Fibroblast of skin of back (primary cell): ENCODE measurements around the gene CHGA.

ENCODE experiments used
- DNase-seq: peaks from one replicate; pipeline ENCODE4 v3.0.0-alpha.2; 2013

Gene CHGA

GRCh38 chr14:92931681-92932447, 8.9 kb downstream of the CHGA start:
- no peak for DNase-seq

- DNase-seq, result no peak
These were observed 9.8 kb downstream of the CHGA start for GRCh38 chr14:92932448-92933395.

- DNase-seq, result no peak
These were observed 10.5 kb downstream of the CHGA start for GRCh38 chr14:92933481-92933880.

GRCh38 chr14:92934196-92935085, 11.5 kb downstream of the CHGA start:
- DNase-seq, result no peak

- DNase-seq, result no peak
These were observed 12.5 kb downstream of the CHGA start for GRCh38 chr14:92935446-92935845.

GRCh38 chr14:92936085-92936484, 13.1 kb downstream of the CHGA start:
- no peak for DNase-seq

- DNase-seq, result no peak
These were observed 14.3 kb downstream of the CHGA start for GRCh38 chr14:92937051-92937937.

GRCh38 chr14:92938235-92938875, 15.4 kb downstream of the CHGA start:
- no peak for DNase-seq

GRCh38 chr14:92938890-92939671, 16.1 kb downstream of the CHGA start:
- no peak for DNase-seq

GRCh38 chr14:92939699-92940098, 16.7 kb downstream of the CHGA start:
- no peak for DNase-seq

- DNase-seq, result no peak
These were observed 17.6 kb downstream of the CHGA start for GRCh38 chr14:92940543-92940942.

- DNase-seq, result no peak
These were observed 18.6 kb downstream of the CHGA start for GRCh38 chr14:92941531-92941930.

GRCh38 chr14:92942136-92942535, 19.2 kb downstream of the CHGA start:
- DNase-seq, result no peak

- no peak for DNase-seq
These were observed 19.6 kb downstream of the CHGA start for GRCh38 chr14:92942576-92942975.

- no peak for DNase-seq
These were observed 20.2 kb downstream of the CHGA start for GRCh38 chr14:92942976-92943710.

- no peak for DNase-seq
These were observed 21.1 kb downstream of the CHGA start for GRCh38 chr14:92943855-92944570.

- DNase-seq, result no peak
These were observed 22.0 kb downstream of the CHGA start for GRCh38 chr14:92944976-92945375.

- DNase-seq, result no peak
These were observed 22.6 kb downstream of the CHGA start for GRCh38 chr14:92945544-92945943.
